ENCODE data around the gene DCTPP1. TPM values are rescaled to one million over a fixed set of nuclear protein-coding genes. Genes with fewer than 3 reads are reported as not detected.
A peak's percentile ranks its signal among the peaks of the same experiment; 100 is the strongest.

DCTPP1 gene
- total RNA-seq, 2 donors from 2014 or later, result 31.6 to 37.6 TPM

DNA sequence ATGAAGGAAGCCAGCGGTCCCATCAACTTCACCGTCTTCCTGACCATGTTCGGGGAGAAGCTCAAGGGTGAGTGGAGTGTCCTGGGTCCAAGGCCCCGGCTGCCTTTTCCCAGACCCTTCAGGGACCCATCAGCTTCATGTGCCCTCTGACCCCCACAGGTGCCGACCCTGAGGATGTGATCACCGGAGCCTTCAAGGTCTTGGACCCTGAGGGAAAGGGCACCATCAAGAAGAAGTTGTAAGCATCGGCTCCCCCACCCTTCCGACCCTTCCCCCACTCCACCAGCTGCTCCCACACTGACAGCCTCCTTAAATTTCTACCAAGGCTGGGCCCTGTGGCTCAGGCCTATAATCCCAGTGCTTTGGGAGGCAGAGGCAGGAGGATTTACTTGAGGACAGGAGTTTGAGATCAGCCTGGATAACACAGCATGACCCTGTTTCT is 53.3 kb downstream of the DCTPP1 start:
- TF ChIP-seq, protein P1, sequence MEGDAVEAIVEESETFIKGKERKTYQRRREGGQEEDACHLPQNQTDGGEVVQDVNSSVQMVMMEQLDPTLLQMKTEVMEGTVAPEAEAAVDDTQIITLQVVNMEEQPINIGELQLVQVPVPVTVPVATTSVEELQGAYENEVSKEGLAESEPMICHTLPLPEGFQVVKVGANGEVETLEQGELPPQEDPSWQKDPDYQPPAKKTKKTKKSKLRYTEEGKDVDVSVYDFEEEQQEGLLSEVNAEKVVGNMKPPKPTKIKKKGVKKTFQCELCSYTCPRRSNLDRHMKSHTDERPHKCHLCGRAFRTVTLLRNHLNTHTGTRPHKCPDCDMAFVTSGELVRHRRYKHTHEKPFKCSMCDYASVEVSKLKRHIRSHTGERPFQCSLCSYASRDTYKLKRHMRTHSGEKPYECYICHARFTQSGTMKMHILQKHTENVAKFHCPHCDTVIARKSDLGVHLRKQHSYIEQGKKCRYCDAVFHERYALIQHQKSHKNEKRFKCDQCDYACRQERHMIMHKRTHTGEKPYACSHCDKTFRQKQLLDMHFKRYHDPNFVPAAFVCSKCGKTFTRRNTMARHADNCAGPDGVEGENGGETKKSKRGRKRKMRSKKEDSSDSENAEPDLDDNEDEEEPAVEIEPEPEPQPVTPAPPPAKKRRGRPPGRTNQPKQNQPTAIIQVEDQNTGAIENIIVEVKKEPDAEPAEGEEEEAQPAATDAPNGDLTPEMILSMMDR (IDR thresholded peaks at IDR 0.05), result no peak
- TF ChIP-seq POLR2A (IDR thresholded peaks at IDR 0.05) (no peak), POLR2AphosphoS5 (IDR thresholded peaks at IDR 0.05) (no peak)
- 95% methylated on average over 8 of the region's 8 CpGs for WGBS
- intact Hi-C loops (cut with DNase I), result loop anchor here (10.0 kb wide), 1 partner anchor 282 kb away; the partner anchor contains the start of genes TBX6 and YPEL3
- Histone ChIP-seq H3K27ac (peak overlapping the region in 1 of 2 donors; percentile 98), H3K27me3 (replicated peaks; ENCODE audit: insufficient read depth) (no peaks in the 10 kb centered on the region), H3K36me3 (no peaks in the 10 kb centered on the region), H3K9me3 (no peaks in the 10 kb centered on the region), H3K4me3 (no peak overlapping the region), H3K4me1 (replicated peaks) (peaks cover 3% of the 10 kb centered on the region)
- DNase-seq (ENCODE audit: low spot score), result no peak

DNA sequence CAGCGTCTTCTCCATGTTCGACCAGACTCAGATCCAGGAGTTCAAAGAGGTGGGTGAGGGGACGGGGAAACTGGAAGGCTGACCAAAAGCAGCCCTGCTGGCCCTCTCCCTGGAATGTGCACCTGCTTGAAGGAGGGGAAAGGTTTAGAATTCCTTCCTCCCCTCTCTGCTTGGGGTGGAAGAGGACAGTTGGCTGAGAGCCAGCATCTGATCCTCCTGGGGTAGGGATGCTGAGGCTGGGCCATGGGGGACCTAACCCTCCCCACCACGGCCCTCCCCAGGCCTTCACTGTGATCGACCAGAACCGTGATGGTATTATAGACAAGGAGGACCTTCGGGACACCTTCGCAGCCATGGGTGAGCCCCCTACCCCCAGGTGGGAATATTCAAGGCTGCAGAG is 54.0 kb downstream of the DCTPP1 start:
- 90% methylated on average over 8 of the region's 8 CpGs for WGBS
- no peak overlapping the region for H3K27ac ChIP-seq
- no peak overlapping the region for H3K4me3 ChIP-seq
- DNase-seq (ENCODE audit: low spot score), result no peak
- no peaks in the 10 kb centered on the region for H3K36me3 ChIP-seq
- peaks cover 7% of the 10 kb centered on the region for H3K4me1 ChIP-seq (replicated peaks)
- H3K9me3 ChIP-seq, result no peaks in the 10 kb centered on the region
- H3K27me3 ChIP-seq (replicated peaks; ENCODE audit: insufficient read depth), result no peaks in the 10 kb centered on the region
- TF ChIP-seq POLR2AphosphoS5 (IDR thresholded peaks at IDR 0.05) (no peak), POLR2A (IDR thresholded peaks at IDR 0.05) (no peak)
- TF ChIP-seq, protein P1 (IDR thresholded peaks at IDR 0.05), result no peak
- intact Hi-C loops (cut with DNase I), result loop anchor here (10.0 kb wide), 1 partner anchor 281 kb away; the partner anchor contains the start of genes TBX6 and YPEL3

DNA sequence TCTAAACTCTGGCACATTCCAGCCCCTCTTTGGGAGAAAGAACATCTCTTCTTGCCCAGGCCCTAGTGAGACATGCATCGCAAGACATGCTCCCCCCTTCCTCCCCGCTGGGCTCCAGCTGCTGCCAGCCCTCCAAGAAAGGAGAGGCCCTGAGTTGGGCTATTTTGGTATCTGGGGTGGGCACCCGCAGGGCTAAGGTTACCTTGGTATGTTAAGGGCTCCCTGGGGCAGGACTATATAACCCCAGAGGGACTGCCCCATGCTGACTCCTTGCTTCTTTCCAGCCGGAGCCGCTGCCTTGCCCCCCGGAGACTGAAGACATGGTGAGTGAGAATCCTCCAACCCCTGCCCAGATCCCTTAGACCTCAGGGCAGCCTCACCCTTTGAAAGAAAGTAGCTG is 55.3 kb downstream of the DCTPP1 start, which contains the start of gene MYL11:
Gene MYL11, plus strand, starts transcription at position 265 of the 400 bp plus-strand sequence. Its CDS starts 56 bp downstream, at position 321.
- WGBS, result 97% methylated on average over 6 of the region's 6 CpGs
- DNase-seq (ENCODE audit: low spot score), result no peak
- intact Hi-C loops (cut with DNase I), result loop anchor here (10.0 kb wide), 1 partner anchor 280 kb away; the partner anchor contains the start of genes TBX6 and YPEL3
- no peaks in the 10 kb centered on the region for H3K9me3 ChIP-seq
- peaks cover 7% of the 10 kb centered on the region for H3K4me1 ChIP-seq (replicated peaks)
- no peak within 1 kb of the TSS for H3K4me3 ChIP-seq
- TF ChIP-seq POLR2A (IDR thresholded peaks at IDR 0.05) (no peak), POLR2AphosphoS5 (IDR thresholded peaks at IDR 0.05) (no peak)
- TF ChIP-seq, protein P1 (IDR thresholded peaks at IDR 0.05), result no peak
- H3K27ac ChIP-seq, result no peak within 1 kb of the TSS
- no peaks in the 10 kb centered on the region for H3K36me3 ChIP-seq
- no peaks in the 10 kb centered on the region for H3K27me3 ChIP-seq (replicated peaks; ENCODE audit: insufficient read depth)

Small RNA genes lying within 50 kb of the gene (small RNA-seq; reads per million reads assigned to genes)
- gene RF00019 (0 reads per million in 2 donors), gene RF00406 (0.60 to 0.65 reads per million in 2 donors)

Other genes with a start within 250 kb of the DCTPP1 start
- 10 to 100 TPM in 1 of 2 donors, 1 to 10 TPM in 1; 8.9 to 14.7 TPM for gene CORO1A, start 246.4 kb downstream of the DCTPP1 start, total RNA-seq
- 100 to 1,000 TPM; 137 to 151 TPM for gene BOLA2B, start 236.4 kb downstream of the DCTPP1 start, total RNA-seq
- 10 to 100 TPM; 36.8 to 41.3 TPM for gene SLX1A, start 236.2 kb downstream of the DCTPP1 start, total RNA-seq
- gene SULT1A3, start 230.8 kb downstream of the DCTPP1 start, total RNA-seq, result 10 to 100 TPM in 1 of 2 donors, 1 to 10 TPM in 1; 8.8 to 10.2 TPM
- 1 to 10 TPM in 1 of 2 donors, under 1 TPM in 1; 0.82 to 5.8 TPM for gene NPIPB13, start 181.6 kb downstream of the DCTPP1 start, total RNA-seq
- 10 to 100 TPM; 32.9 to 46.4 TPM for gene CD2BP2, start 74.7 kb downstream of the DCTPP1 start, total RNA-seq
- gene TBC1D10B, start 59.5 kb downstream of the DCTPP1 start, total RNA-seq, result 10 to 100 TPM; 40.3 to 59.4 TPM
- gene MYL11, start 55.2 kb downstream of the DCTPP1 start, total RNA-seq, result 10 to 100 TPM in 1 of 2 donors, 1 to 10 TPM in 1; 3.5 to 23.5 TPM
- 1 to 10 TPM; 3.0 to 4.2 TPM for gene SEPTIN1, start 47.5 kb downstream of the DCTPP1 start, total RNA-seq
- 10 to 100 TPM; 11.9 to 12.2 TPM for gene ZNF48, start 34.6 kb downstream of the DCTPP1 start, total RNA-seq
- gene ZNF771, start 22.4 kb downstream of the DCTPP1 start, total RNA-seq, result 10 to 100 TPM; 32.3 to 36.3 TPM
- gene SEPHS2, start 15.8 kb upstream of the DCTPP1 start, total RNA-seq, result 10 to 100 TPM; 33.7 to 58.9 TPM
- gene ITGAL, start 42.7 kb upstream of the DCTPP1 start, total RNA-seq, result 10 to 100 TPM in 1 of 2 donors, 1 to 10 TPM in 1; 2.5 to 12.7 TPM
- 10 to 100 TPM; 46.5 to 61.1 TPM for gene ZNF768, start 96.5 kb upstream of the DCTPP1 start, total RNA-seq
- 10 to 100 TPM; 15.8 to 22.6 TPM for gene ZNF747, start 104.8 kb upstream of the DCTPP1 start, total RNA-seq
- gene ZNF764, start 128.3 kb upstream of the DCTPP1 start, total RNA-seq, result 10 to 100 TPM; 15.7 to 22.5 TPM
- gene ZNF688, start 141.7 kb upstream of the DCTPP1 start, total RNA-seq, result 10 to 100 TPM; 20.4 to 21.5 TPM
- gene ZNF785, start 155.7 kb upstream of the DCTPP1 start, total RNA-seq, result 10 to 100 TPM; 16.9 to 18.9 TPM
- 10 to 100 TPM; 13.4 to 17.8 TPM for gene ZNF689, start 180.4 kb upstream of the DCTPP1 start, total RNA-seq
- 10 to 100 TPM; 37.5 to 66.7 TPM for gene PRR14, start 220.9 kb upstream of the DCTPP1 start, total RNA-seq
- 100 to 1,000 TPM in 1 of 2 donors, 10 to 100 TPM in 1; 49.0 to 106 TPM for gene FBRS, start 228.4 kb upstream of the DCTPP1 start, total RNA-seq